K562 (cell line): ENCODE measurements around the gene USP2. TPM values are rescaled to one million over a fixed set of nuclear protein-coding genes. Genes with fewer than 3 reads are reported as not detected.

Experiments
- BCOR ChIP-seq: fragments of 450-650 bp; IDR thresholded peaks from 2 replicates; pipeline ENCODE4 v1.6.1; 2016
- E2F3 ChIP-seq: fragments of 250-450 bp; sonication (Bioruptor Pico); IDR thresholded peaks from 2 replicates; pipeline ENCODE4 v1.4.0; 2020; ENCODE audit warnings: mild to moderate bottlenecking
- HNRNPL ChIP-seq: fragments of 200-400 bp; formaldehyde crosslinking; IDR thresholded peaks from 2 replicates; pipeline ENCODE4 v1.6.1; 2017; ENCODE audit warnings: low read depth, mild to moderate bottlenecking, low read length
- MTA3 ChIP-seq: fragments of 450-650 bp; formaldehyde crosslinking; IDR thresholded peaks from 2 replicates; pipeline ENCODE4 v1.6.1; 2017; ENCODE audit warnings: mild to moderate bottlenecking, borderline replicate concordance
- POLR2G ChIP-seq: fragments of 200-400 bp; formaldehyde crosslinking; IDR thresholded peaks from 2 replicates; pipeline ENCODE4 v1.6.1; 2017; ENCODE audit warnings: low read depth, mild to moderate bottlenecking, antibody characterized with exemption, low read length, moderate library complexity
- RBFOX2 ChIP-seq: fragments of 200-400 bp; formaldehyde crosslinking; IDR thresholded peaks from 2 replicates; pipeline ENCODE4 v1.6.1; 2017; ENCODE audit warnings: low read depth, mild to moderate bottlenecking, low read length, moderate library complexity
- RBM22 ChIP-seq: fragments of 200-400 bp; formaldehyde crosslinking; IDR thresholded peaks from 2 replicates; pipeline ENCODE4 v1.6.1; 2018; ENCODE audit warnings: low read length, low read depth; ENCODE audit not compliant: poor library complexity, severe bottlenecking
- REST ChIP-seq, 2 experiments: fragments of 450-650 bp; formaldehyde crosslinking in 1 of 2; IDR thresholded peaks; 2 replicates each; pipeline versions ENCODE4 v1.4.0 to v1.6.1; 2014 to 2020; ENCODE audit warnings: mild to moderate bottlenecking in 2 of 2, borderline replicate concordance in 1 of 2, low read depth in 1 of 2
- SMARCE1 ChIP-seq: fragments of 450-650 bp; IDR thresholded peaks from 2 replicates; pipeline ENCODE4 v1.7.1; 2016; ENCODE audit warnings: mild to moderate bottlenecking
- SMC3 ChIP-seq: conservative IDR thresholded peaks from 2 replicates; pipeline ENCODE4 v1.6.1; 2011; ENCODE audit warnings: low read depth, low read length, improper control_type of control experiment; ENCODE audit not compliant: insufficient read depth
- SOX6 ChIP-seq: fragments of 450-650 bp; IDR thresholded peaks from 2 replicates; pipeline ENCODE4 v1.6.1; 2014; ENCODE audit warnings: mild to moderate bottlenecking
- TRIM24 ChIP-seq, 2 experiments: fragments of 450-650 bp; IDR thresholded peaks; 2 replicates each; pipeline ENCODE4 v1.6.1; 2016
- ZBTB7A ChIP-seq: IDR thresholded peaks from 2 replicates; pipeline ENCODE4 v1.6.1; 2011; ENCODE audit warnings: low read depth, mild to moderate bottlenecking, low read length, moderate library complexity, borderline replicate concordance; ENCODE audit not compliant: control insufficient read depth
- ZKSCAN1 ChIP-seq: fragments of 150-350 bp; IDR thresholded peaks from 2 replicates; pipeline ENCODE4 v1.6.1; 2016; ENCODE audit warnings: low read depth, low read length
- ZNF12 ChIP-seq: sonication (generic); formaldehyde crosslinking; IDR thresholded peaks from 2 replicates; pipeline ENCODE4 v1.4.0; 2020; ENCODE audit warnings: mild to moderate bottlenecking, missing genetic modification reagents
- ZNF217 ChIP-seq: sonication (generic); formaldehyde crosslinking; IDR thresholded peaks from 2 replicates; pipeline ENCODE4 v1.8.0; 2022; ENCODE audit warnings: mild to moderate bottlenecking, missing genetic modification reagents
- ZNF263 ChIP-seq: sonication (generic); formaldehyde crosslinking; IDR thresholded peaks from 2 replicates; pipeline ENCODE4 v1.8.0; 2022; ENCODE audit warnings: mild to moderate bottlenecking, missing genetic modification reagents, borderline replicate concordance
- ZNF583 ChIP-seq: fragments of 250-450 bp; sonication (Bioruptor Pico); IDR thresholded peaks from 2 replicates; pipeline ENCODE4 v1.4.0; 2020
- ZNF696 ChIP-seq: fragments of 250-450 bp; sonication (Bioruptor Pico); conservative IDR thresholded peaks from 2 replicates; pipeline ENCODE4 v1.4.0; 2020; ENCODE audit warnings: mild to moderate bottlenecking, moderate library complexity
- polyA plus RNA-seq, 8 experiments: library from polyadenylated mRNA; depleted of rRNA in 4 of 8; stranded (reverse) in 5 of 8; unstranded in 3 of 8; fragments of >200 nt; fragmentation: Nextera tagmentation in 2 of 8; fragmentation: Illumina TruSeq in 1 of 8; extraction: Ambion mirVana in 2 of 8; extraction: Trizol in 1 of 8; gene quantifications; 2 replicates each; pipeline versions ENCODE4 v1.2.1 to v1.2.3, GENCODE V29; 2011 to 2014; ENCODE audit warnings: inconsistent platforms in 1 of 8, missing spikeins in 1 of 8
- total RNA-seq, 7 experiments: library from RNA; depleted of rRNA in 6 of 7; stranded (reverse); fragments of >200 nt in 6 of 7; fragmentation: Illumina TruSeq in 2 of 7; extraction: Trizol in 2 of 7; gene quantifications; 2 replicates each; pipeline versions ENCODE4 v1.2.1 to v1.2.3, GENCODE V29; 2011 to 2021; ENCODE audit warnings: low replicate concordance in 1 of 7

USP2 gene
- total and polyA plus RNA-seq, 9 of the 15 experiments (the other 6 are each of a cell fraction or from before 2014, with no cell fraction given): 2.8 to 16.9 (median 3.9) TPM

- TF ChIP-seq REST (IDR thresholded peaks at IDR 0.05; ENCODE audit: borderline replicate concordance) (peak; percentile 49; the same call in 1 of the 2 replicates), REST (CRISPR knock-in tag; IDR thresholded peaks at IDR 0.05; ENCODE audit: low read depth) (0 out of 2 replicates have a peak, but pooled peaks have one; percentile 50), BCOR (peak; percentile 59), POLR2G (peak; percentile 76), ZNF217 (no peak), RBM22 (peak; percentile 35), TRIM24 (IDR thresholded peaks at IDR 0.05) (peak in 1 of 2 experiments; percentile 44; a peak in 1 of 4 replicates), ZNF12 (CRISPR knock-in tag) (no peak), RBFOX2 (peak; percentile 68), MTA3 (0 out of 2 replicates have a peak, but pooled peaks have one; percentile 85), SMC3 (peak; percentile 58; the same call in 1 of the 2 replicates), SMARCE1 (peak; percentile 29; the same call in 1 of the 2 replicates), ZKSCAN1 (0 out of 2 replicates have a peak, but pooled peaks have one; percentile 14), HNRNPL (peak; percentile 13; the same call in 1 of the 2 replicates), E2F3 (peak; percentile 41; the same call in 1 of the 2 replicates), ZBTB7A (peak; percentile 99), SOX6 (peak; percentile 58; the same call in 1 of the 2 replicates), ZNF696 (CRISPR knock-in tag) (no peak), ZNF583 (CRISPR knock-in tag) (no peak; the same call in 1 of the 2 replicates), ZNF263 (CRISPR knock-in tag) (peak; percentile 60; the same call in 1 of the 2 replicates)
Measured at GRCh38 chr11:119339589-119340334, 41.7 kb downstream of the USP2 start (continued).
